Fibroblast of pulmonary artery (primary cell): ENCODE data around the gene DUSP2.
A peak's percentile ranks its signal among the peaks of the same experiment; 100 is the strongest.

Source experiments
- DNase-seq: peaks from one replicate; pipeline ENCODE4 v3.0.0-alpha.2; 2010; ENCODE audit warnings: low read depth
- H3K4me3 ChIP-seq: replicated peaks from 2 replicates; pipeline ENCODE4 v1.5.1; 2011; ENCODE audit warnings: low read depth, mild to moderate bottlenecking, control low read depth, low read length, moderate library complexity
- CTCF ChIP-seq: IDR thresholded peaks from 2 replicates; pipeline ENCODE4 v1.5.1; 2011; ENCODE audit warnings: mild to moderate bottlenecking, control low read depth, low read length, inconsistent platforms; ENCODE audit errors: missing control alignments

DUSP2 gene

GRCh38 chr2:96120091-96120720 lies 25.0 kb downstream of the DUSP2 start:
- TF ChIP-seq CTCF: no peak
- DNase-seq: no peak
- H3K4me3 ChIP-seq: no peak overlapping the region

- H3K4me3 ChIP-seq: no peak overlapping the region
- TF ChIP-seq CTCF: no peak
- no peak for DNase-seq
Measured at GRCh38 chr2:96119389-96119751, 25.9 kb downstream of the DUSP2 start.

- no peak for DNase-seq
- TF ChIP-seq CTCF: no peak
- no peak overlapping the region for H3K4me3 ChIP-seq
Measured at GRCh38 chr2:96118698-96119388, 26.4 kb downstream of the DUSP2 start.

GRCh38 chr2:96117701-96118588 lies 27.3 kb downstream of the DUSP2 start:
- H3K4me3 ChIP-seq: no peak overlapping the region
- no peak for TF ChIP-seq CTCF
- DNase-seq: no peak

GRCh38 chr2:96116879-96117533 lies 28.2 kb downstream of the DUSP2 start:
- no peak for TF ChIP-seq CTCF
- DNase-seq: peak; percentile 13
- H3K4me3 ChIP-seq: no peak overlapping the region

- DNase-seq: no peak
- no peak within 1 kb of the TSS for H3K4me3 ChIP-seq
- TF ChIP-seq CTCF: no peak
Measured at GRCh38 chr2:96116424-96116878, 28.8 kb downstream of the DUSP2 start, which contains the start of gene ADRA2B. Gene ADRA2B (minus strand): TSS chr2:96116571. CDS start chr2:96116149, 422 bp downstream.
